K562 (cell line): Measurements from ENCODE around the gene MGAT5. TPM values are rescaled to one million over a fixed set of nuclear protein-coding genes. Genes with fewer than 3 reads are reported as not detected.

Experiments used
- BCLAF1 ChIP-seq, 2 experiments: fragments of 450-650 bp in 1 of 2; IDR thresholded peaks; 2 replicates each; pipeline ENCODE4 v1.6.1; 2011 to 2017; ENCODE audit warnings: low read depth in 2 of 2, antibody characterized with exemption in 1 of 2, borderline replicate concordance in 1 of 2, low read length in 1 of 2, mild to moderate bottlenecking in 1 of 2, mixed read lengths in 1 of 2; ENCODE audit not compliant: control insufficient read depth in 1 of 2
- CREBBP ChIP-seq: IDR thresholded peaks from one replicate; pipeline ENCODE4 v1.6.1; 2012; ENCODE audit warnings: low read depth, mild to moderate bottlenecking, control low read depth, inconsistent platforms, low read length
- RNF219 ChIP-seq: fragments of 250-450 bp; sonication (Bioruptor Pico); IDR thresholded peaks from 2 replicates; pipeline ENCODE4 v1.5.0; 2022; ENCODE audit warnings: mild to moderate bottlenecking
- ZKSCAN8 ChIP-seq: fragments of 200-800 bp; sonication (Bioruptor generic); IDR thresholded peaks from 2 replicates; pipeline ENCODE4 v1.6.1; 2016; ENCODE audit warnings: missing genetic modification characterization, missing compliant biosample characterization
- ZNF3 ChIP-seq: fragments of 250-450 bp; sonication (Bioruptor Pico); IDR thresholded peaks from 2 replicates; pipeline ENCODE4 v1.5.0; 2021; ENCODE audit warnings: mild to moderate bottlenecking, moderate library complexity
- polyA plus RNA-seq, 8 experiments: library from polyadenylated mRNA; depleted of rRNA in 4 of 8; stranded (reverse) in 5 of 8; unstranded in 3 of 8; fragments of >200 nt; fragmentation: Nextera tagmentation in 2 of 8; fragmentation: Illumina TruSeq in 1 of 8; extraction: Ambion mirVana in 2 of 8; extraction: Trizol in 1 of 8; gene quantifications; 2 replicates each; pipeline versions ENCODE4 v1.2.1 to v1.2.3, GENCODE V29; 2011 to 2014; ENCODE audit warnings: inconsistent platforms in 1 of 8, missing spikeins in 1 of 8
- total RNA-seq, 7 experiments: library from RNA; depleted of rRNA in 6 of 7; stranded (reverse); fragments of >200 nt in 6 of 7; fragmentation: Illumina TruSeq in 2 of 7; extraction: Trizol in 2 of 7; gene quantifications; 2 replicates each; pipeline versions ENCODE4 v1.2.1 to v1.2.3, GENCODE V29; 2011 to 2021; ENCODE audit warnings: low replicate concordance in 1 of 7
- TF ChIP-seq, protein P1 (sequence below), 3 experiments: IDR thresholded peaks in 2 of 3; conservative IDR thresholded peaks in 1 of 3; 2 replicates each; pipeline ENCODE4 v1.5.1; 2011 to 2012; ENCODE audit warnings: low read length in 3 of 3, mild to moderate bottlenecking in 3 of 3, control low read depth in 2 of 3, improper control_type of control experiment in 1 of 3, inconsistent platforms in 1 of 3, low read depth in 1 of 3, mixed read lengths in 1 of 3, moderate library complexity in 1 of 3; ENCODE audit not compliant: insufficient read depth in 2 of 3

MGAT5 gene
- total and polyA plus RNA-seq, 9 of the 15 experiments (the other 6 are each of a cell fraction or from before 2014, with no cell fraction given), result 1.6 to 18.6 (median 11.1) TPM

GRCh38 chr2:134289225-134289624 is 35.4 kb downstream of the MGAT5 start (continued):
- no peak for TF ChIP-seq ZKSCAN8 (CRISPR knock-in tag)
- TF ChIP-seq CREBBP, result no peak
- no peak for TF ChIP-seq RNF219 (CRISPR knock-in tag)
- no peak for TF ChIP-seq ZNF3 (CRISPR knock-in tag)
- TF ChIP-seq BCLAF1 (IDR thresholded peaks at IDR 0.05; ENCODE audit: borderline replicate concordance in 1 of 2, control insufficient read depth in 1 of 2, low read depth in 2 of 2, low read length in 1 of 2), result no peak
- TF ChIP-seq, protein P1, sequence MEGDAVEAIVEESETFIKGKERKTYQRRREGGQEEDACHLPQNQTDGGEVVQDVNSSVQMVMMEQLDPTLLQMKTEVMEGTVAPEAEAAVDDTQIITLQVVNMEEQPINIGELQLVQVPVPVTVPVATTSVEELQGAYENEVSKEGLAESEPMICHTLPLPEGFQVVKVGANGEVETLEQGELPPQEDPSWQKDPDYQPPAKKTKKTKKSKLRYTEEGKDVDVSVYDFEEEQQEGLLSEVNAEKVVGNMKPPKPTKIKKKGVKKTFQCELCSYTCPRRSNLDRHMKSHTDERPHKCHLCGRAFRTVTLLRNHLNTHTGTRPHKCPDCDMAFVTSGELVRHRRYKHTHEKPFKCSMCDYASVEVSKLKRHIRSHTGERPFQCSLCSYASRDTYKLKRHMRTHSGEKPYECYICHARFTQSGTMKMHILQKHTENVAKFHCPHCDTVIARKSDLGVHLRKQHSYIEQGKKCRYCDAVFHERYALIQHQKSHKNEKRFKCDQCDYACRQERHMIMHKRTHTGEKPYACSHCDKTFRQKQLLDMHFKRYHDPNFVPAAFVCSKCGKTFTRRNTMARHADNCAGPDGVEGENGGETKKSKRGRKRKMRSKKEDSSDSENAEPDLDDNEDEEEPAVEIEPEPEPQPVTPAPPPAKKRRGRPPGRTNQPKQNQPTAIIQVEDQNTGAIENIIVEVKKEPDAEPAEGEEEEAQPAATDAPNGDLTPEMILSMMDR (IDR thresholded peaks at IDR 0.05 in 2 of 3, conservative IDR thresholded peaks at IDR 0.05 in 1 of 3; ENCODE audit: insufficient read depth in 2 of 3, low read depth in 1 of 3, low read length in 3 of 3), result no peak
